ENCODE results near the gene ADGRA1.

The ADGRA1 gene

DNA sequence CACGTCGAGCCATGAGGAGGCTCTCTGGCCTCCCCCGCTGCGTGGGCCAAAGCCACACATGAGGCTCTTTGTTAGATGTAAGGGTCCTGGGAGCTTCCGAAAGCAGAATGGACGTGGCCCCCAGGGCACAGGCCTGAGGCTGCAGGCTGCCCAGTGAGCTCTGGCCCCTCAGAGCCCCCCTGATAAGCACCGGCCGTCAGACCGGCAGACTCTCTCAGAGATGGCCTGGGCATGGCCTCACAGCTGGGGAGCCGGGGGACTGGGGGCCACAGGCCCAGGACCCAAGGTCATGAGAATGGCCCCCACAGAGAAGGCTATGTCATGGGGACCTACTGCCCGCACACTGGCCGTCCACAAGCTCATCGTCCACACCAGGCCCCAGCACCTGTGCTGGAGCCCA is 31.7 kb upstream of the ADGRA1 start:
- DNase-seq: no peak

DNA sequence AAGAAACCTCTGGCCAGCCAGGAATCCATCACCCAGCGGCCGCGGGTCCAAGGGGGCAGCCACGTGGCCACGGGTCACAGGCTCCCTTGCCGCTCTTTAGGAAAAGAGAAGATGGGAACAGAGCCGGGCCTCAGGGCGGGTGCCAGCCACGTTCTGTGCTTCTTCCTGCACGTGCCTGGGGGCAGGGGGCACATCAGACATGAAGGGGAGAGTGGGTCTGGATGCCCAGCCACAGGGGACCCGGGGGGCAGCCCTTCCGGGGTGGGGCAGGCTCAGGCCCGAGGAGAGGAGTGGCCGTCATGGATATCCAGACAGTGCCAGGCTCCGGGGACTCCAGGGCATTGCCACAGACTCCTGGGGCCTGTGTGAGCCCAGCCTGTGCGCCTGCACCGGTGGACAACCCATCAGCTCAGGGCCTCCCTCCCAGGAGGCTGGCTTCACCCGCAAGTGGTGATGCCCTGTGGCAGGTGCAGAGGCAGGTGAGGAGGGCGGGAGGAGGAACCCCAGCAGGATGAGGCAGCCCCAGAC is 31.0 kb upstream of the ADGRA1 start:
- no peak for DNase-seq

DNA sequence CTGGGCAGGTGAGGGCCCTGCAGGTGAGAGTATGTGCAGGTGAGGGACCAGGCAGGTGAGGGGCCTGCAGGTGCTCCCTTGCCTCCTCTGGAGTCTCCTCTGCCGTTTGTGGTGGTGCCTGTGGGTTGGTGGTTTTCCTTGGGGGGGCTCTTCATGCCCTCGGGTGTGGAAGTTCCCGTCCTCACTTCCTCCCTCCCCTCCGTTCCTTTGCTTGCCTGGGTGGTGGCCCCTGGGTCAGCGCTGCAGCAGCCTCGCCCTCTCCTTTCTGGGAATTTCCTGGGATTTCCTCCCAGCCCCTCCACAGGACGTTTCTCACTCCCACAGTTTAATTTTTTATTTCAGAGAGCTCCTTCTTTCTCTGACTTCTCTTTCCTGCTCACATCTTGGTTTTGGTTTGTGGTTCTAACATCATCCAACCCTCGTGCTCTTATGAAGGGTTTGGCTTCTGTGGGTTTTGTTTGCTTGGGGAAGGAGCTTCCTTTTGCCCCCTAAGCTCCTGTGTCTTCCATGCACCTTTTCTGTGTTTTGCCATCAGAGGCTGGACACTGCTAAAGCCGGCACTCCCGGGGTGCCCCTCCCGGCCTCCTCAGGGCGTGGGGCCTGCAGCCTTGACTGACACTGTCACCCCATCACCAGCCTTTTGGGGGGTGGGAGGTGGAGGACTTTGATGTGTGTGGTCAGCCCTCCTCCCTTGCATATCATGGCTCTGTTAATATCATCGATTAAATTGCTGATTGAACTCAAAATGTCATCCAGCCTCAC is 29.2 kb upstream of the ADGRA1 start:
- DNase-seq: no peak

DNA sequence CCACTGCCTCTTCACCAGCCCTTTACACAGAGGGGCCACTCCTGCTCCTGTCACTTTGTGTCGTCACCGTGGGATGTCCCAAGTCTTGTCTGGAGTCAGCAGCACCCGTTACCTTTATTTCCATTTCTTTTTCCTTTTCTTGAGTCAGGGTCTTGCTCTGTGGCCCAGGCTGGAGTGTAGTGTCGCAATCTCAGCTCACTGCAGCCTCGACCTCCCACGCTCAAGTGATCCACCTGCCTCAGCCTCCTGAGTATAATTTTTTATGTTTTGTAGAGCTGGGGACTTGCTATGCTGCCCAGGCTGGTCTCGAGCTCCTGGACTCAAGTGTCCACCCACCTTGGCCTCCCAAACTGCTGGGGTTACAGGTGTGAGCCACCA is 28.6 kb upstream of the ADGRA1 start:
- DNase-seq: no peak

DNA sequence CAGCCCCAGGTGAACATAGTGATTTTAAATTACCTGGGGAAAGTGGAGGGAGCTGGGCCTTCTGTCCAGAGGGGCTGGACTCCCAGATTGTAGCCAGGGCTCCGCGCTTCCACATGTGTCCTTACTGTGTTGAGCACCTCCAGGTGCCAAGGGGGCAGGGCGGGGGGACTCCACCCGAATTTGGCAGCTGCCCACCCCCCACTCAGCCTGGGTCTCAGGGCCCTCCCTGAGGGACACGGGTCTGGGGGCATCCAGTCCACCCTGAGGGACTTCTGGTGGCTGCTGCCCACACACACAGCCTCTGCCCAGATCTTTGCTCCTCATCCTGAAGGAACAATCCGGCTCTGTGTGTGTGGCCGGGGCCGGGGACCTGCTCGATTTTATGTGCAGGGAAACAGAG is 28.2 kb upstream of the ADGRA1 start:
- no peak for DNase-seq

DNA sequence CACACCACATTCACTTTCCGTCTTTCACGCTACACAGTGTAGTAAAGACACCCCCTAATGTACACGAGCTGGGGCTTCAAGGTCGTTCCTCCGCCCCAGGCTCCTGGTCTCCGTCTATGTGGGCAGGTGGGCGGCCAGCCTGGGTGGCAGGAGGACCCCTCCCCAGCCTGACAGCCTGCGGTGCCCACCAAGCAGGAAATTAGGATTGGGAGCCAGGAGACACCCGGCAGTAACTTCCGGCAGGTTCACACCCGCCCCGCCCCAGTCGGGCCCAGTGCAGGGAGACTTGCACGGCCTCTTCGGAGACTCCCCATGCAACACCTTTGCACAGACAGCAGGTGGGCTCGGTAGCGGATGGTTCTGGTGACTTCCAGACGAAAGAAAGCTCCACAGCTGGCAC is 27.7 kb upstream of the ADGRA1 start:
- no peak for DNase-seq

DNA sequence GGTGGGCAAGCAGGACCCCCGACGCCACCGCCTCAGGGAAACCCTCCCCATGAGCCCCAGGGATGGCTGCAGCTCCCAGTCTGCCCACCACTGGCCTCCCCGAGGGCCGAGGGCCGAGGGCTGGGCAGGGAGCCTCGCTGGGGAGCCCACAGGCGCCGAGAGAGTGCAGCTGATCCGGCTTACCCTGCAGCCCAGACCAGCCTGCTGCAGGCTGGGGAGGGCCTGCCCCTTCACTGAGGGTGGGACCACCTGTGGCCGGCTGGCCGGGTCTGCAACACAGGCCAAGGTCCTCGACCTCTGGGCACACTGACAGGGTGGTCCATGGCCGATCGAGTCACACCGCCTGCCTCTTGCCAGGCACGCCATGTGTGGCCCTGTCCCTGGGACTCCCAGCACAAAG is 27.3 kb upstream of the ADGRA1 start:
- DNase-seq: no peak

DNA sequence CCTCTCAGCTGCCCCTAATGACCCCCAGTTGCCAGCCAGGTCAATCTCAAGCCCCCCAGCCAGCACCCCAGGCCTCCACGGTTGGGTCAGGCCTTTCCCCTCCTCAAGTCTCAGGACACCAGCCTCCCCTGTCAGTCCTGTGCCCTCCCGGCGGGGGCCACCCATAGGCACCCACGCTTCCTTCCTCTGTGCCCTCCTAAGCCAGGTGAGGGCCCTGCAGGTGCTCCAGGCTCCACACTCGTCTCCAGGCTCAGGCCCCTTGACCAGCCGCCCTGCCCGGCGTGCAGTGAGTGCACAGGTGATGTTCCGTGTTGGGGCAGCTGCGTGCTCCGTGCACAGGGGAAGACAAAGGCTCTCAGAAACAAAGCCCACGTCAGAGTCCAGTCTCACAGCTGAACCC is 26.8 kb upstream of the ADGRA1 start:
- DNase-seq: no peak

DNA sequence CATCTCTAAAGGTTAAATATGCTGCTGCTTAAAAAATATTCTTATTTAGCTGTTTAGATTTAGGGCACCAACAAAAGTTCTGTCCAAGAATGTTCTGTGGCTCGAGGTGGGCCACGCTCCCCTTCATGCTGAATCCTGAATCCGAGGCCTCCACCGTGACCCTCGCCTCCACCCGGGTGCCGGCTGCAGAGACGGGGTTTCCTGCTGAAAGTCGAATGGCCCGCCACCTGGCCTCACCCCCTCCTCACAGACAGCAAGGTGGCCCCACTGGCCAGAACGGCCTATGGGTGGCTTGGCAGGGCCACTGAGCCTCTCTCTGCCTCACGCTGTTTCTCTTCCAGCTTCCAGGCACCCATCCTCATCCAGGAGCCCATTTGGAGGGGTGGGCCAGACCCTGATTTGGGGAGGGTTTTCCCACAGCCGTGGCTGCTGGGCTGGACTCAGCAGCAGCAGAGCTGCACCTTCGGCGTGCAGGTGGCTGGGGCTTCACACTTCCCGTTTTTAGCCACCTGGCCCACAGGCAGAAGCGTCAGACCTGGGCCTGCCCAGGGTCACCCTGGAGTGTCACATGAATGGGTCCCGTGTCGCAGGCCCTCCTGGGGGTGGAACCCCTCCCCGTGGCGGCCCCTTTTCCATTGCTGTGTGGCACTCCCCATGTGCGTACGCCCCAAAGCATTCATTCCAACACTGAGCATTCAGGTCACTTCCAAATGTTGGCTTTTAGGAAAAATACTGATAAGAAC is 26.3 kb upstream of the ADGRA1 start:
- DNase-seq: no peak

DNA sequence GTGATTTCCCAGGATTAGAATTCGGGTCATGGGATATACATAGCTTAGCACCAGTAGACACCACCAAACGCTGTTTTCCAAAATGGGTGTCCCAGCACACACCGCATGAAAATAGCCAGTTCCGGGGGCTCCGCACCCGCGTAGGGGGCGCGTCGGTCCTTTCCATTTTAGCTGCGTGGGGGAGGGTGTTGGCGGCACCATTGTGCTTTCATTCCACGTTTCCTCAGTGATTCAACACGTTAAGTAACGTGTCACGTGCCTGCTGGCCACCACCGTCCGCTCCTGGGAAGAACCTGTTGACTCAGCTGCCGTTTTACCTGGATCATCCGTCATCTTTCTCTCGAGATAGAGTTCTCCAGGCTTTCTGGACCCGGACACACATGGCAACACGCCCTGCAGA is 25.6 kb upstream of the ADGRA1 start:
- DNase-seq: no peak

DNA sequence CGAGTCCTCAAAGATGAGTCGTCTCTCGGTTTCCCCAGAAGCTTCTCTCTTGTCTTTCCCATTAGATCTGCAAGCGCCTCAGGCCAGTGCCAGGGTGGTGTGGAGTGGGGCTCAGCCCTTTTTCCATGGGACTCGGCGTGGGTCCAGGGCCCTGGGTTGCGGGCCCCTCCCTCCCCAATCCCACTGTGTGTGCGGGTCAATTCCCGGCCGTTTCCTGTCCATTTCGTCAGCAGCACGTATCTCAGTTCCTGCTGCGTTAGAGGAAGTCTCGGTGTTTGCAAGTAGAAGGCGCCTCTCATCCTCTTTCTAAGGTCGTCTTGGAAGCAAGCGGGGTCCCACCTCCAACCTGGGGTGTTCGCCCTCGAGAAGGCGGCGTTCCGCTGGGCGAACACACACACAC is 25.1 kb upstream of the ADGRA1 start:
- DNase-seq: no peak

DNA sequence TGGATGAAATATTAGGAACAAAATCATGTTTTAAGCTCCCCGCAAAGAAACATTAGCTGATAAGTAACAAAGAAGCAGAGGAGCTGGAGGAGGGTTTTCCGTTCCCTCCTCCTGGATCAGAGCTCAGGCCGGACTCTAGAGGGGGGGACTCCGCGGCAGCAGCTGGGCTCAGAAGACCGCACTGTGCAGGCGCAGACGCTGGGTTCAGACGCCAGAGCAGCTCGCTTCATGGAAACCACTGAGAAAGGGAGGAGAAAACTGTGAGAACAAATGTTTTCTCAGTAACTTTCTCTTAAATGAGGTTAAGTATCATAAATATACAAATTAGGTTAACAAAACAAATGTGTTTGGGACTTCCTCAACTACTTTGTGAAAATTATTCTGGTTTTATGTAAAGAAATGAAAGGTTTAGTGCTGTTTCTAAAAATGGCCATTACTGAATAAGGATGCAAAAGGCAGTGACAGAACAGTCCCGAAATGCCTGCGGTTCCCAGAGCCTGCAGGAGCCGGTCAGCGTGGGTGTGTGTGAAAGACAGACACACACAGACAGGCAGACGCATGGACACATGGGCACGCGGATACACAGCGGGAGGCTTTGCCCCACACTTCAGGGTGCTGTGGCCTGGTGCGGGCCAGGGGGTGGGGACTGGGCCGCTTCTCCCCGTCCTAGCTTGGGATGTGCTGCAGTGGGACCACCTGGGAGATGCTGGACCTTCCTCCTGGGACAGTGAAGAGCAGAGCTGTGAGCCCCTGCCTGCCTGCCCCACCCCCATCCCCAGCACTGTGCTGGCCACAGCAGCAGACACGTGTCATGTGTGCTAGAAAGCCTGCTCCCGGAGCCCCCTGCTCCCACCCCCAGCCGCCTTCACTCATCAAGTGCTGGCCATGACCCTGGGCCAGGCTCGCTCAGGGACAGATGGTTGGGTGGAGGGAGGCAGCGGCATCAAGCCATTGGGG is 20.3 kb upstream of the ADGRA1 start:
- peak in 10 of 56 donors; percentile 12 to 41 (median 28) for DNase-seq

DNA sequence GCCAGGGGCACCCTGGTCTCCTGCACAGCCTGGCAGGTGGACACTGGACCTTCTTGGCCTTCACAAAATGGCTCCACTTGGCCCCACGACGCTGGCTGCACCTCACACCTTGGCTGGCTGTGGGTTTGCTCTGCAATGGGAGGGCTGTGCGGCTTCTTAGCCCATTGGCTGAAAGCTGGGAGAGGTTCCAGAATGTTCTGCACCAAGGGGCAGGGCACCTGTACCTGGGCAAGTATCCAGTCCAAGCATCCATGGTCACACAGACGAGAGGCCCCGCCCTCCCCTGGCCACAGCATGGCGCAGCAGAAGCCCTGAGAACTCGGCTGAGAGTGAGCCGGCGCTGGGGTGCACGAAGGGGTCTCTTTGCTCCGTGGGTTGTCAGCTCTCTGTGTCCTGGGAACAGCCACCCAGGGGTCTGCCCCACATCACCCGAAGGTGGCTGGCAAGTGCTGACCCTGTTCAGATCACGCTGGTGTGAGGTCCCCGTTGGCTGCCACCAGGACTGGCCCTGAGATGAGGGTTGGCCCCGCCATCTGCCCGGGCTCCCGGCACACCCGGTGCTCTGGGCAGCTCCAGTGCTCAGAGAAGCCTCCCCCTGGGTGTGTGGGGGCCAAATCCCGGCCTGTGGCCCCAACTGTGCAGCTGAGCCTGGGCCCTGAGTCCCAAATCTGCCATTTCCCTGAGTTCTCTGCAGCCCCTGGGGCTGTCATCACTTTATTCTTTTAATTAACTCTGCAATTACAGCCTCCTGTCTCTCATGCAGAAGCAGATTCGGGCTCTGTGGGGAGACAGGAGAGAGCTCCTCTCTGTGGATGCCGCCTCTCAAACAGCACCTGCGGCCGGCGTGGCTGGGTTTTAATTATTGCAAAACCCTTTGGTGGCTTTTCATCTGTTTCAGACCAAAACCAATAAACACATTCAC is 19.4 kb upstream of the ADGRA1 start:
- no peak for DNase-seq

DNA sequence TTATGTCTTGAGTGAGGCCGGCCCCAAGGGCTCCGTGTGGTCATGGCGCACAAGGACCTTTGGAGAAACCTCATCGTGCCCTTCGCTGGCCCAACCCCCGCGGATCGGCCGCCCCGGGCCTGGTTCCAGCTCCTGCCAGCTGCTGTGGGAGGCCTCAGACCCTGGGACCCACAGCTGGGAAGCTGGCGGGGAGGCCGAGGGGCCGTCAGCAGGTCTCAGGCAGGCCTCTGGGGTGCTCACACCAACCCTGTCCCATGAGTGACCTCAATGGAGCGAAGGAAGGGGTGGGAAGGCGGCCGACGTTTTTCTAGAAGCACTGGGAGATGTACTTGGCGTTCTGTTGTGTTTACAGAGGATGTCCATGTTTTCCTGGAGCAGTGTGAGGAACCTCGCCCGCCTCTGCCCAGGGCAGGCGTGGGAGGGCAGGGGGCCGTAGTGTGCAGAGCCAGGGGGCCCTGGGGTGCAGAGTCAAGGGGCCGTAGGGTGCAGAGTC is 18.6 kb upstream of the ADGRA1 start:
- no peak for DNase-seq

DNA sequence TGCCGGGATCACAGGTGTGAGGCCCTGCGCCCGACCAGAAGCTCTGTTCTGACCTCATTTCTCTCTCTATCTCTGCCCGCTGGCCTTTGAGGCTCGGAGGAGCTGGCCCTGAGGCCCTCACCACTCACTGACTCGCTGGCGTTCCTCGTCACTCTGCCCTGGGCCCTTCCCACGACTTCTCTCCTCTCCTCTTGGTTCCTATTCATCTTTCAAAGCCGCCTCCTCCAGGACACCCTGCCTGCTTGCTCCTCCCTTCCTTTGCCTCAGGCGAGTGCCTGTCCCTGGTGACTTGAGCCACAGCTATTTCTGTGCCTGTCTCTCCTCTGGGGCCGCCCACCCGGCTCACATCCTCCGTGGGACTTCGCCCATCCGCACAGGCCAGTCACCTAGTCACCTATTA is 17.3 kb upstream of the ADGRA1 start:
- no peak for DNase-seq

DNA sequence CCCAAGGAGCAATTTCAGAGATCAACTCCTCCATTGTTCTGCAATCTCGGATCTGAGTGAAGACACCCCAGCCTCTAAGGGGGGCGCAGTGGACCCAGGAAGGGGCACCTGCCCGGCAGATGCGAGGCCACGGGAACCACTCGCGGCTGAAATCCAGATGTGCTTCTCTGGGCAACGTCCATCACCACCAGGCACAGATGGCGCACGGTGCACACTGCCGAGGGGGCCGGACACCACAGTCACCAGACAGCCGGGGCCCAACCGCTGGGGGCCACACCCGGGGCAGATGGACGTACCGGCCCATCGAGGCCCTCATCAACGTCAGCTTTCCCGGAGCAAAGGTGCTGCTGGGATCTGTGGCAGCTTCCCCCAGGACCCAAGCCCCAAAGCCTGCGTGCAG is 16.9 kb upstream of the ADGRA1 start:
- no peak for DNase-seq

DNA sequence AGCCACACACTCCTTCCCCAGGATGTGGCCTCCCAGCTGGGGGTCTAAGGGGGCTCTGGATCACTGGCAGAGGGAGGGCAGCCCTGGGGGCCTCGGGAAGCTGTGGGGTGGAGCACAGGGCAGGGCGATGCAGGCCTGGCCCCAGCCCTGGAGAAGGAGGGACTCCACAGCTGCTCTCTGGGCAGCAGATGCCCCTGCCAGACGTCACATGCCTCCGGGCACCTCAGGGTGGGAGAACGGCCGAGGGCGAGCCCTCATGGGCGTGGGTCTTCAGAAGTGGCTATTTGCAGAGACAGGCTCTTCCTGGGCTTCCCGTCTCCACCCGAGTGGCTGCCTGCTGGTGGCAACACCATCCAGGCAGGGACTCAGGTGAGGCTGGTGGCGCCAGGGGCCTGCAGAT is 16.0 kb upstream of the ADGRA1 start:
- no peak for DNase-seq

DNA sequence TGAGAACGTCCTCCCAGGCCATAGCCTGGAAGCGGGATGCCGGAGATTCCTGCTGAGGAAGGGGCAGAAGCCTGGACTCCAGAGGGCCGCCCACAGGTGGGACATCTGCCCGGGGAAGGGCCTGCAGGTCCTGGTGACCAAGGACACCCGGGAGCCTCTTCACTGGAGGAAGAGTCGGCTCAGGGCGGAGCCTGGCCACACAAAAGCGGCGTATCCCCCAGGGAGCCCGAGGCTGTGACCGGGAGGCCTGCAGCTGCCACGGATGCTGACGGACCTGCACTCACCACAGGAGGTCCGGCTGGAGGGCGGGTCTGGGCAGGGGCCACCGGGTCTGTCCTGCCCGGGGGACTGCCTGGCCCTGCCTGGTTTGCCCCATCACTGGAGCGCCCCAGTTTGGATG is 15.5 kb upstream of the ADGRA1 start:
- no peak for DNase-seq

DNA sequence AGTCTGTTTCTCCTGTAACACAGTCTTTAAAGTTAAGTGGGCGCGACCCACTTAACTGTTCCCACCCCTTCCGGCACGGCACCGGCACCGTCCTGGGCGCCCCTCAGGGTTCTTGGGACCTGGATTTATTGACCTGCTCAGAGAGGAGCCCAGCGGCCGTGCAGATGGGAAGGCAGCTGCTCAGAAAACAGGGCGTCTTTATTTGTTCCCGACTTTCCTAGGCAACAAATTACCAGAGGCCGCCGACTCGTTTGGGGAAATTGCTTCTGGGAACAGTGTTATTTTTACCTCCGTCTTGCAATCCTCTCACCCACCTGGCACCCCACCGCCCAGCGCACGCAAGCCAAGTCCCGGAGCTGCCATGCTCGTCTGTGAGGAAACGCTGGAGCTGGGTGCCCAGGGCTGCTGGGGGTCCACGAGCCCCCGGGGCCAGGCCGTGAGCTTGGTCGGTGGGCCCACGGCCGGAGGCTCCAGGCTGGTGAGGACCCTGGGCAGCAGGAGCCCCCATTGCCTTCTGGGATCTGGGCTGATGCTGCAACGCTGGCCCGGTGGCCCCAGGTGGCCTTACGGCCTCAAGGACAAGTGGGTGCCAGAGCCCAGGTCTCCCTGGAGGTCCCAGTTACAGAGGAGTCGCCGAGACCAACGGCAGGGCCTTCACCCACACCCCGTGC is 14.9 kb upstream of the ADGRA1 start:
- peak in 7 of 56 donors; percentile 13 to 37 (median 27) for DNase-seq

Data from amygdala (tissue), 56 donors.